Measurements from ENCODE around the gene ZFYVE19.

- TF ChIP-seq, protein P1, sequence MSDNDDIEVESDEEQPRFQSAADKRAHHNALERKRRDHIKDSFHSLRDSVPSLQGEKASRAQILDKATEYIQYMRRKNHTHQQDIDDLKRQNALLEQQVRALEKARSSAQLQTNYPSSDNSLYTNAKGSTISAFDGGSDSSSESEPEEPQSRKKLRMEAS (IDR thresholded peaks at IDR 0.05): no peak
- TF ChIP-seq YY1 (IDR thresholded peaks at IDR 0.05; ENCODE audit: low read depth) (no peak), FOXM1 (IDR thresholded peaks at IDR 0.05; ENCODE audit: borderline replicate concordance, low read depth) (no peak), TEAD4 (IDR thresholded peaks at IDR 0.05) (no peak), RAD21 (IDR thresholded peaks at IDR 0.05; ENCODE audit: low read depth) (no peak), EP300 (IDR thresholded peaks at IDR 0.05; ENCODE audit: borderline replicate concordance) (no peak), NFIC (IDR thresholded peaks at IDR 0.05) (no peak)
- TF ChIP-seq, protein P2, sequence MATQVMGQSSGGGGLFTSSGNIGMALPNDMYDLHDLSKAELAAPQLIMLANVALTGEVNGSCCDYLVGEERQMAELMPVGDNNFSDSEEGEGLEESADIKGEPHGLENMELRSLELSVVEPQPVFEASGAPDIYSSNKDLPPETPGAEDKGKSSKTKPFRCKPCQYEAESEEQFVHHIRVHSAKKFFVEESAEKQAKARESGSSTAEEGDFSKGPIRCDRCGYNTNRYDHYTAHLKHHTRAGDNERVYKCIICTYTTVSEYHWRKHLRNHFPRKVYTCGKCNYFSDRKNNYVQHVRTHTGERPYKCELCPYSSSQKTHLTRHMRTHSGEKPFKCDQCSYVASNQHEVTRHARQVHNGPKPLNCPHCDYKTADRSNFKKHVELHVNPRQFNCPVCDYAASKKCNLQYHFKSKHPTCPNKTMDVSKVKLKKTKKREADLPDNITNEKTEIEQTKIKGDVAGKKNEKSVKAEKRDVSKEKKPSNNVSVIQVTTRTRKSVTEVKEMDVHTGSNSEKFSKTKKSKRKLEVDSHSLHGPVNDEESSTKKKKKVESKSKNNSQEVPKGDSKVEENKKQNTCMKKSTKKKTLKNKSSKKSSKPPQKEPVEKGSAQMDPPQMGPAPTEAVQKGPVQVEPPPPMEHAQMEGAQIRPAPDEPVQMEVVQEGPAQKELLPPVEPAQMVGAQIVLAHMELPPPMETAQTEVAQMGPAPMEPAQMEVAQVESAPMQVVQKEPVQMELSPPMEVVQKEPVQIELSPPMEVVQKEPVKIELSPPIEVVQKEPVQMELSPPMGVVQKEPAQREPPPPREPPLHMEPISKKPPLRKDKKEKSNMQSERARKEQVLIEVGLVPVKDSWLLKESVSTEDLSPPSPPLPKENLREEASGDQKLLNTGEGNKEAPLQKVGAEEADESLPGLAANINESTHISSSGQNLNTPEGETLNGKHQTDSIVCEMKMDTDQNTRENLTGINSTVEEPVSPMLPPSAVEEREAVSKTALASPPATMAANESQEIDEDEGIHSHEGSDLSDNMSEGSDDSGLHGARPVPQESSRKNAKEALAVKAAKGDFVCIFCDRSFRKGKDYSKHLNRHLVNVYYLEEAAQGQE (IDR thresholded peaks at IDR 0.05; ENCODE audit: low read depth): no peak
Observed at GRCh38 chr15:40799523-40799922, 7.4 kb upstream of the ZFYVE19 start.

Measured in Ishikawa (cell line).